CD4-positive, alpha-beta memory T cell (primary cell): ENCODE measurements around the gene PAK1. TPM values are rescaled to one million over a fixed set of nuclear protein-coding genes. Genes with fewer than 3 reads are reported as not detected.
A peak's percentile ranks its signal among the peaks of the same experiment; 100 is the strongest.

Experiments used
- CTCF ChIA-PET: fragments of 350-600 bp; sonication (Branson Sonifier 250); formaldehyde crosslinking; loops from one replicate; lab custom pipeline; 2021; ENCODE audit warnings: inconsistent platforms; ENCODE audit not compliant: partially characterized antibody; lab: Charles Lee
- POLR2A ChIA-PET: fragments of 350-600 bp; sonication (Branson Sonifier 250); formaldehyde crosslinking; loops from one replicate; lab custom pipeline; 2021; ENCODE audit not compliant: partially characterized antibody; lab: Charles Lee
- DNase-seq, 5 donors: peaks; one replicate each; pipeline versions ENCODE4 v3.0.0 to v3.0.0-alpha.2; 2020 to 2022; ENCODE audit warnings: mixed read lengths in 1 of 5
- H3K27ac ChIP-seq: one replicate; pipeline ENCODE4 v1.7.0; 2013; ENCODE audit warnings: low read depth, low read length
- H3K27me3 ChIP-seq: 2 replicates; pipeline ENCODE4 v1.7.0; 2013; ENCODE audit warnings: mild to moderate bottlenecking, low read length, moderate library complexity; ENCODE audit not compliant: insufficient read depth
- H3K36me3 ChIP-seq: 2 replicates; pipeline ENCODE4 v1.7.0; 2013; ENCODE audit warnings: mild to moderate bottlenecking, low read length, moderate library complexity; ENCODE audit not compliant: insufficient read depth
- H3K4me1 ChIP-seq: 2 replicates; pipeline ENCODE4 v1.7.0; 2013; ENCODE audit warnings: mild to moderate bottlenecking, low read length, moderate library complexity; ENCODE audit not compliant: insufficient read depth
- H3K4me3 ChIP-seq, 2 donors: one replicate each; pipeline ENCODE4 v1.7.0; 2013; ENCODE audit warnings: low read length in 2 of 2, mild to moderate bottlenecking in 1 of 2
- H3K9me3 ChIP-seq, 2 donors: one replicate each; pipeline ENCODE4 v1.7.0; 2013; ENCODE audit warnings: low read length in 2 of 2, control low read depth in 1 of 2; ENCODE audit not compliant: control insufficient read depth in 1 of 2
- H3K27ac Mint-ChIP-seq, 7 donors: one replicate each; pipeline ENCODE4 v1.8.0; 2020 to 2021; ENCODE audit warnings: mixed read lengths in 7 of 7, mild to moderate bottlenecking in 6 of 7, inconsistent platforms in 3 of 7, moderate library complexity in 3 of 7
- H3K27me3 Mint-ChIP-seq, 2 donors: one replicate each; pipeline ENCODE4 v1.8.0; 2020 to 2021; ENCODE audit warnings: mixed read lengths in 2 of 2
- H3K36me3 Mint-ChIP-seq, 2 donors: one replicate each; pipeline ENCODE4 v1.8.0; 2020 to 2021; ENCODE audit warnings: mixed read lengths in 2 of 2, inconsistent platforms in 1 of 2, mild to moderate bottlenecking in 1 of 2
- H3K4me1 Mint-ChIP-seq, 4 donors: one replicate each; pipeline ENCODE4 v1.8.0; 2020 to 2021; ENCODE audit warnings: mixed read lengths in 4 of 4, mild to moderate bottlenecking in 1 of 4
- H3K4me3 Mint-ChIP-seq, 8 donors: one replicate each; pipeline ENCODE4 v1.8.0; 2020 to 2021; ENCODE audit warnings: mixed read lengths in 8 of 8, mild to moderate bottlenecking in 7 of 8, moderate library complexity in 6 of 8, inconsistent platforms in 3 of 8
- H3K9me3 Mint-ChIP-seq, 8 donors: one replicate each; pipeline ENCODE4 v1.8.0; 2020 to 2021; ENCODE audit warnings: mixed read lengths in 8 of 8, mild to moderate bottlenecking in 5 of 8, inconsistent platforms in 3 of 8, moderate library complexity in 1 of 8
- intact Hi-C: fragments of 100-400 bp; cut with micrococcal nuclease; formaldehyde crosslinking; loops from one replicate; pipeline ENCODE4 v1.15.1; 2023
- polyA plus RNA-seq, 2 donors: library from polyadenylated mRNA; unstranded; fragments of 300-500 nt; fragmentation: Illumina TruSeq; gene quantifications; one replicate each; pipeline ENCODE4 v1.2.3, GENCODE V29; 2021
- total RNA-seq, 2 experiments: library from RNA; stranded (reverse); gene quantifications; one replicate each; pipeline ENCODE4 v1.2.3, GENCODE V29; 2021

The PAK1 gene
- total and polyA plus RNA-seq, 4 experiments from 2014 or later: 9.3 to 10.4 (median 9.7) TPM

- Mint-ChIP-seq H3K27ac (no peak overlapping the region), H3K4me3 (no peak overlapping the region), H3K27me3 (no peaks in the 10 kb centered on the region), H3K4me1 (no peaks in the 10 kb centered on the region), H3K36me3 (peaks cover 5 to 27% of the 10 kb centered on the region in 2 donors), H3K9me3 (no peaks in the 10 kb centered on the region)
- no peaks in the 10 kb centered on the region for H3K27me3 ChIP-seq
- no peak for DNase-seq
- ChIA-PET POLR2A (no interaction called here), CTCF (no interaction called here)
- H3K4me3 ChIP-seq: no peak overlapping the region
- intact Hi-C loops: no loop called here
- no peaks in the 10 kb centered on the region for H3K36me3 ChIP-seq
- no peaks in the 10 kb centered on the region for H3K4me1 ChIP-seq
- H3K27ac ChIP-seq: no peak overlapping the region
- no peaks in the 10 kb centered on the region for H3K9me3 ChIP-seq
These were observed 114.4 kb downstream of the PAK1 start for GRCh38 chr11:77359481-77359880.

- ChIA-PET CTCF (no interaction called here), POLR2A (no interaction called here)
- Mint-ChIP-seq H3K4me1 (no peaks in the 10 kb centered on the region), H3K27ac (no peak overlapping the region), H3K4me3 (no peak overlapping the region), H3K9me3 (no peaks in the 10 kb centered on the region), H3K27me3 (no peaks in the 10 kb centered on the region), H3K36me3 (peaks cover 8 to 13% of the 10 kb centered on the region in 2 donors)
- intact Hi-C loops: no loop called here
- H3K27me3 ChIP-seq: no peaks in the 10 kb centered on the region
- H3K27ac ChIP-seq: no peak overlapping the region
- H3K4me3 ChIP-seq: no peak overlapping the region
- no peaks in the 10 kb centered on the region for H3K9me3 ChIP-seq
- no peak for DNase-seq
- H3K4me1 ChIP-seq: no peaks in the 10 kb centered on the region
- no peaks in the 10 kb centered on the region for H3K36me3 ChIP-seq
These were observed 120.8 kb downstream of the PAK1 start for GRCh38 chr11:77353131-77353530.

- Histone ChIP-seq H3K27me3 (no peaks in the 10 kb centered on the region), H3K27ac (no peak overlapping the region), H3K4me3 (no peak overlapping the region), H3K36me3 (no peaks in the 10 kb centered on the region), H3K4me1 (no peaks in the 10 kb centered on the region), H3K9me3 (no peaks in the 10 kb centered on the region)
- CTCF ChIA-PET: no interaction called here
- no peaks in the 10 kb centered on the region for H3K9me3 Mint-ChIP-seq
- intact Hi-C loops: no loop called here
- H3K36me3 Mint-ChIP-seq: peaks cover 5 to 21% of the 10 kb centered on the region in 2 donors
- H3K4me1 Mint-ChIP-seq: no peaks in the 10 kb centered on the region
- H3K4me3 Mint-ChIP-seq: no peak overlapping the region
- H3K27ac Mint-ChIP-seq: no peak overlapping the region
- POLR2A ChIA-PET: no interaction called here
- DNase-seq: no peak
- H3K27me3 Mint-ChIP-seq: no peaks in the 10 kb centered on the region
These were observed 122.5 kb downstream of the PAK1 start for GRCh38 chr11:77351281-77351886.

- H3K9me3 ChIP-seq: no peaks in the 10 kb centered on the region
- no peaks in the 10 kb centered on the region for H3K9me3 Mint-ChIP-seq
- H3K4me3 Mint-ChIP-seq: no peak overlapping the region
- ChIA-PET POLR2A (no interaction called here), CTCF (no interaction called here)
- no peaks in the 10 kb centered on the region for H3K4me1 ChIP-seq
- H3K36me3 Mint-ChIP-seq: peaks cover 21 to 41% of the 10 kb centered on the region in 2 donors
- H3K27me3 ChIP-seq: no peaks in the 10 kb centered on the region
- no peak overlapping the region for H3K4me3 ChIP-seq
- intact Hi-C loops: no loop called here
- no peaks in the 10 kb centered on the region for H3K36me3 ChIP-seq
- H3K27ac Mint-ChIP-seq: no peak overlapping the region
- no peaks in the 10 kb centered on the region for H3K27me3 Mint-ChIP-seq
- H3K27ac ChIP-seq: no peak overlapping the region
- H3K4me1 Mint-ChIP-seq: no peaks in the 10 kb centered on the region
- DNase-seq: no peak
These were observed 125.9 kb downstream of the PAK1 start for GRCh38 chr11:77347948-77348347.

GRCh38 chr11:77346906-77347603 lies 126.8 kb downstream of the PAK1 start:
- H3K4me1 Mint-ChIP-seq: no peaks in the 10 kb centered on the region
- H3K4me3 Mint-ChIP-seq: no peak overlapping the region
- H3K27ac Mint-ChIP-seq: no peak overlapping the region
- intact Hi-C loops: no loop called here
- no peaks in the 10 kb centered on the region for H3K9me3 Mint-ChIP-seq
- H3K27me3 ChIP-seq: no peaks in the 10 kb centered on the region
- H3K4me1 ChIP-seq: no peaks in the 10 kb centered on the region
- no peaks in the 10 kb centered on the region for H3K36me3 ChIP-seq
- no peak for DNase-seq
- H3K27me3 Mint-ChIP-seq: no peaks in the 10 kb centered on the region
- ChIA-PET POLR2A (no interaction called here), CTCF (no interaction called here)
- H3K36me3 Mint-ChIP-seq: peaks cover 29 to 49% of the 10 kb centered on the region in 2 donors
- H3K4me3 ChIP-seq: no peak overlapping the region
- no peak overlapping the region for H3K27ac ChIP-seq
- H3K9me3 ChIP-seq: no peaks in the 10 kb centered on the region

GRCh38 chr11:77345621-77346020 lies 128.3 kb downstream of the PAK1 start:
- Histone ChIP-seq H3K4me1 (no peaks in the 10 kb centered on the region), H3K27me3 (no peaks in the 10 kb centered on the region), H3K27ac (no peak overlapping the region), H3K9me3 (no peaks in the 10 kb centered on the region), H3K36me3 (no peaks in the 10 kb centered on the region), H3K4me3 (no peak overlapping the region)
- DNase-seq: no peak
- Mint-ChIP-seq H3K27ac (no peak overlapping the region), H3K4me3 (no peak overlapping the region), H3K9me3 (no peaks in the 10 kb centered on the region), H3K36me3 (peaks cover 35 to 60% of the 10 kb centered on the region in 2 donors), H3K27me3 (no peaks in the 10 kb centered on the region), H3K4me1 (no peaks in the 10 kb centered on the region)
- CTCF ChIA-PET: no interaction called here
- POLR2A ChIA-PET: no interaction called here
- intact Hi-C loops: no loop called here

- no peaks in the 10 kb centered on the region for H3K27me3 ChIP-seq
- H3K4me1 Mint-ChIP-seq: no peaks in the 10 kb centered on the region
- POLR2A ChIA-PET: no interaction called here
These were observed 133.4 kb downstream of the PAK1 start for GRCh38 chr11:77340501-77340900.

More at GRCh38 chr11:77340501-77340900, 133.4 kb downstream of the PAK1 start:
- H3K27ac ChIP-seq: no peak overlapping the region
- Mint-ChIP-seq H3K4me3 (peak overlapping the region in 1 of 8 donors; percentile 12), H3K27ac (no peak overlapping the region), H3K27me3 (no peaks in the 10 kb centered on the region), H3K36me3 (peaks cover 32 to 54% of the 10 kb centered on the region in 2 donors), H3K9me3 (no peaks in the 10 kb centered on the region)
- CTCF ChIA-PET: no interaction called here
- no peaks in the 10 kb centered on the region for H3K36me3 ChIP-seq
- no peak overlapping the region for H3K4me3 ChIP-seq
- no peaks in the 10 kb centered on the region for H3K9me3 ChIP-seq
- intact Hi-C loops: no loop called here
- no peaks in the 10 kb centered on the region for H3K4me1 ChIP-seq
- no peak for DNase-seq
